Activated naive CD4-positive, alpha-beta T cell treated with anti-CD3 and anti-CD28 coated beads, Interleukin-2, amount 50 U/mL, for 24 hours (primary cell): ENCODE data around the gene PPM1G.
"Not testable (repeated sequence)": the region's sequence is repeated elsewhere in the genome, so short reads cannot be mapped to it uniquely, and the experiment has no call there.

Experiments used
- H3K27ac Mint-ChIP-seq: one replicate; pipeline ENCODE4 v1.8.0; 2021; ENCODE audit warnings: mild to moderate bottlenecking, mixed read lengths
- H3K27me3 Mint-ChIP-seq: one replicate; pipeline ENCODE4 v1.8.0; 2021; ENCODE audit warnings: mixed read lengths
- H3K36me3 Mint-ChIP-seq: one replicate; pipeline ENCODE4 v1.8.0; 2021; ENCODE audit warnings: mixed read lengths
- H3K4me1 Mint-ChIP-seq: one replicate; pipeline ENCODE4 v1.8.0; 2021; ENCODE audit warnings: mixed read lengths
- H3K4me3 Mint-ChIP-seq: one replicate; pipeline ENCODE4 v1.8.0; 2021; ENCODE audit warnings: mild to moderate bottlenecking, mixed read lengths
- H3K9me3 Mint-ChIP-seq: one replicate; pipeline ENCODE4 v1.8.0; 2021; ENCODE audit warnings: mixed read lengths

Gene PPM1G

DNA sequence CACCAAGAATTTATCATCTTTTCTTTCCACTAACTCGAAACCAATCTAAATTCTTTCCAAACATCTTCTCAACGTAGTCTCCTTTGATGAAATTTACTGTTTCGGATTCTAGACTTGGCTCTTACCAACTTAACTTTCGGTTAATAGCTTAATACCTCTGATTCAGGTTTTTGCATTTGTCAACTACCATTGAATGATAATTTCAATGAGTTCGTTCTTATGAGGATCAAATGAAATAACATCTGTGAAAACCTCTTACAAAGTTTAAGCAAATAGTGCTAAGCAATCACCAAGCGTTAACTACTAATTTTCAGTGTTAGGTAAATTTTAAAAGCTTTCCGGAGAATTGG, 18.4 kb upstream of the PPM1G start:
- peak overlapping the region; percentile 98 for H3K4me3 Mint-ChIP-seq
- H3K27ac Mint-ChIP-seq: peak overlapping the region; percentile 99
- peaks cover 34% of the 10 kb centered on the region for H3K4me1 Mint-ChIP-seq
- no peaks in the 10 kb centered on the region for H3K27me3 Mint-ChIP-seq
- H3K9me3 Mint-ChIP-seq: no peaks in the 10 kb centered on the region
- H3K36me3 Mint-ChIP-seq: peaks cover 2% of the 10 kb centered on the region

DNA sequence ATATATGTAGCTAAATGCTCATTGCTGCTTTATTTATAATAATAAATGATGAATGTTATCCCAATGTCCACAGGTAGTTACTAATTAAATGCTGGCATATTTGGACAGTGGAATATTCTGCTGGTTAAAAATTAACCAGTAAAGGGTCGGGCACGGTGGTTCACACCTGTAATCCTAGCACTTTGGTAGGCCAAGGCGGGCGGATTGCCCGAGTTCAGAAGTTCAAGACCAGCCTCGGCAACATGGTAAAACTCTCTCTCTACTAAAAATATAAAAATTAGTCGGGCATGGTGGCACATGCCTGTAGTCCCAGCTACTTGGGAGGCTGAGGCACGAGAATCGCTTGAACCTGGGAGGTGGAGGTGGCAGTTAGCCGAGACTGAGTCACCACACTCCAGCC, 15.6 kb upstream of the PPM1G start:
- peaks cover 12% of the 10 kb centered on the region for H3K4me1 Mint-ChIP-seq
- not testable (repeated sequence) for H3K27me3 Mint-ChIP-seq, H3K4me3 Mint-ChIP-seq

DNA sequence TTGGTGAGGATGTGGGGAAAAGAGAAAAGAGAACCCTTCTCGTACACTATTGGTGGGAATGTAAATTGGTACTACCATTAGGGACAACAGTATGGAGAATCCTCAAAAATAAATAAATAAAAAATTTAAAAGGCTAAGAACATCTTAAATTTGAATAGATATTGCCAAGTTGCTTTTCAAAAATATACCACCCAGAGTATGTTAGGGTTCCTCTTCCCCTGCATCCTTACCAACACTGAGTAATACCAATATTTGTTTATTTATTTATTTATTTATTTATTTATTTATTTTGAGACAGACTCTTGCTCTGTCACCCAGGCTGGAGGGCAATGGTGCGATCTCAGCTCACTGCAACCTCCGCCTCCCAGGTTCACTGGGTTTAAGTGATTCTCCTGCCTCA, 13.6 kb upstream of the PPM1G start:
- H3K4me1 Mint-ChIP-seq: peaks cover 5% of the 10 kb centered on the region
- no peaks in the 10 kb centered on the region for H3K36me3 Mint-ChIP-seq
- H3K4me3 Mint-ChIP-seq: no peak overlapping the region
- no peak overlapping the region for H3K27ac Mint-ChIP-seq
- H3K27me3 Mint-ChIP-seq: no peaks in the 10 kb centered on the region
- no peaks in the 10 kb centered on the region for H3K9me3 Mint-ChIP-seq

More for the DNA sequence above, 15.6 kb upstream of the PPM1G start:
- not testable (repeated sequence) for H3K27ac Mint-ChIP-seq, H3K36me3 Mint-ChIP-seq, H3K9me3 Mint-ChIP-seq

DNA sequence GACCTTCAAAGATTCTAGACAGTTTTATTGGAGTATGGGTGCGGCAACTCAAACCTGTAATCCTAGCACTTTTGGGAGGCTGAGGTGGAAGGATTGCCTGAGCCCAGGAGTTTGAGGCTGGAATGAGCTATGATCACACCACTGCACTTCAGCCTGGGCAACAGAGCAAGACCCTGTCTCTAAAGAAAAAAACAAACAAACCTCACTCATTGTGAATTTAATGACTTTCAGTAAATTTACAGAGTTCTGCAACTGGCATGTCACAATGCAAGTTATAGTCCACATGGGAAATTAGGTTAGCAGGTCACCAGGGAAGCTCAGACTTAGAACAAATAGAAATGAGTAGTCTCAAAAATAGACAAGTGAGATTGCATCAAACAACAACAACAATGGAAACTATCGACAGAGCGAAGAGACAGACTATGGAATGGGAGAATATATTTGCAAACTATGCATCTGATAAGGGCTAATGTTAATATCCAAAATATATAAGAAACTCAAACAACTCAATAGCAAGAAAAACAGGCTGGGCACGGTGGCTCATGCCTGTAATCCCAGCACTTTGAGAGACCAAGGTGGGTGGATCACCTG, 12.4 kb upstream of the PPM1G start:
- H3K4me3 Mint-ChIP-seq: no peak overlapping the region

DNA sequence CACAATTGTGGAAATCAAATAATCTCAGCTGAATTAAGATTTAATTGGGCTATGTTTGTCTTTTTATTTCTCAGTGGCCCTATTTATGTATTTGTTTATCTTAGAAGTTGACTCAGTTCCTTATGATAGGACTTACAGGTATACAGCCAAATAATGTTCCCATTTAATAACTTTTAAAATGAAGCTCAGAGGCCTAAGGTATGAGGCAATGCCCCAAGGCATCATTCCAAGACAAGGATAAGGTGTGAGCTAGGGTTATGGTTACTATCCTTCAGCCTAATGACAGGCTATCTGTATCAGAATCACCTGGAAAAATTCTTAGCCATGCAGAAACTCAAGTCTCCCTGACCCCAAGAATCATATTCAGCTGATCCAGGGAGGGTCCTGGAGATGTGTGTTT, 11.6 kb upstream of the PPM1G start:
- Mint-ChIP-seq H3K9me3 (no peaks in the 10 kb centered on the region), H3K27ac (no peak overlapping the region), H3K27me3 (no peaks in the 10 kb centered on the region), H3K4me3 (no peak overlapping the region), H3K36me3 (no peaks in the 10 kb centered on the region), H3K4me1 (no peaks in the 10 kb centered on the region)

More for the DNA sequence above, 12.4 kb upstream of the PPM1G start:
- no peaks in the 10 kb centered on the region for H3K9me3 Mint-ChIP-seq
- H3K27me3 Mint-ChIP-seq: no peaks in the 10 kb centered on the region
- no peaks in the 10 kb centered on the region for H3K4me1 Mint-ChIP-seq
- no peak overlapping the region for H3K27ac Mint-ChIP-seq
- no peaks in the 10 kb centered on the region for H3K36me3 Mint-ChIP-seq

DNA sequence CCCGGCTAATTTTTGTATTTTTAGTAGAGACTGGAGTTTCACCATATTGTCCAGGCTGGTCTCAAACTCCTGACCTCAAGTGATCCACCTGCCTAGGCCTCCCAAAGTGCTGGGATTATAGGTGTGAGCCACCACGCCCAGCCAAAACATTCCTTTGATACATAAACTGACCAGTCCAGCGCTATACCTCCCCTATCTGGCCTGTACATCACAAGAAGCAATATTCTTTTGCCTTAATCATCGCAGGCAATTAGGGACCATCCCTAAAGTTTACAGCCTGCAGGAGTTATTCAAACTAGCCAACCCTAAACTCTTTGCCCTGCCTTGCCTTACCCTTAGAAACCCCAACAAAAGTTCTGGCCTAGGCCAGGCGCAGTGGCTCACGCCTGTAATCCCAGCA, 6.8 kb upstream of the PPM1G start:
- no peaks in the 10 kb centered on the region for H3K36me3 Mint-ChIP-seq
- H3K4me3 Mint-ChIP-seq: no peak overlapping the region
- H3K4me1 Mint-ChIP-seq: peaks cover 3% of the 10 kb centered on the region
- peaks cover 2% of the 10 kb centered on the region for H3K27me3 Mint-ChIP-seq
- H3K27ac Mint-ChIP-seq: no peak overlapping the region
- H3K9me3 Mint-ChIP-seq: no peaks in the 10 kb centered on the region

DNA sequence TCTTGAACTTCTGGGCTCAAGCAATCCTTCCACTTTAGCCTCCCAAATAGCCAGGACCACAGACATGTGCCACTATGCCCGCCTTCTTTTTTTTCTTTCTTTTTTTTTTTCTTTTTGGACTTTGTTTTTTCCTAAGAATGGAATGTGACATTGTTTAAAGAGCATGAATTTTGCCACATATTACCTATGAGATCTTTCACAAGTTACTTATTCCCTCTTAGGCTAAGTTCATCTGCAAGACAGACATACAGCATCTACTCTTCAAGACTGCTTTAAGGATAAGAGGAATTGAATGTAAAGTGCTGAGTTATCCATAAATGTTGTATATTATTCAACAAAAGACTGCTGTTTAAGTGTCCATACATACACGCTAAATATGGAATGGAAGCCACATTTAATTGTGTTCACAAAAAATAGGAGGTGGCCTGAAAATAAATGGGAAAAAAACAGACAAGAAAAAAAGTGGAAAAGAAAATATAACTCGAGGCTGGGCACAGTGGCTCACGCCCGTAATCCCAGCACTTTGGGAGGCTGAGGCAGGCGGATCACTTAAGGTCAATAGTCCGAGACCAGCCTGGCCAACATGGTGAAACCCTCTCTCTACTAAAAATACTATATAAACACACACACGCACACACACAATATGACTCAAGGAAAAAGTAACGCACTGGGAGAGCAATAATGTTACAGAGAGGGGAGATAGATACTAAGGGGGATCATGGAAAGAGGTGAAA, 3.2 kb upstream of the PPM1G start:
- Mint-ChIP-seq H3K27me3 (peaks cover 2% of the 10 kb centered on the region), H3K4me3 (no peak overlapping the region), H3K4me1 (peaks cover 19% of the 10 kb centered on the region), H3K9me3 (no peaks in the 10 kb centered on the region), H3K36me3 (peaks cover 2% of the 10 kb centered on the region), H3K27ac (no peak overlapping the region)

DNA sequence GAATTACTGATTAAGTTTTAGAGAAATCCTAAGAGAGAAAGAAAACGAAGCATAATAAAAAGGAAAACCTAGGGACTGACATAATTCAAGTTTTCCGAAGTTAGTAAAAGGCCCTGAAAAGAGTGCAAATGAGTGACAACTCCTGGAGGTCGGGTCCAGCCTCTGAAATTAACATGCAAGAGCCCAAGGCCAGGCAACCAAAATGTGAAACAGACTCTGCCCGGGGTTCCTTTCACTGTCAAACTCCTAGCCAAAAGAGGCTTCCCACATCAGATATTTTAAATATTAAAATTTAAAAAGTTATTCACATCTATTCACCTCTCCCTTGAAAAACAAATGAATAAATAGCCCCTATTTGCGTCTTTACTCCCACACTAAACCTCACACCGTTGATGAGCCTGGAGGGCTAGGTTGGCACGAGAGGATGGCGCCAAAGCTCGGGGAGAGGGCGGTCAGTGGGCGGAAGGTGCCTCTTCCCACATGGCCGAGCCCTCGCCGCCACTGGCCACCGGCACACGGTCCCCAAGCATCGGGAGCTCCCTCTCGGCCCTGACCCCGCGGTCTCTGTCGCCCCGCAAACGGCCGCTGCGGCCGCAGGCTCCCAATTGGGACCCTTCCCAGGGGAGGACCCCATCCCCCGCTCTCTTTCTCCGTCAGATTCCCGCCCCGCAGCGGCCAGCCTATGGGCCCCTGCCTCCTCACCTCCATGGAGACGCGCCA, 630 bp downstream of the PPM1G start:
- Mint-ChIP-seq H3K9me3 (no peaks in the 10 kb centered on the region), H3K36me3 (peaks cover 6% of the 10 kb centered on the region), H3K4me1 (peaks cover 43% of the 10 kb centered on the region), H3K27ac (peak overlapping the region; percentile 89), H3K4me3 (peak overlapping the region; percentile 96), H3K27me3 (peaks cover 2% of the 10 kb centered on the region)

DNA sequence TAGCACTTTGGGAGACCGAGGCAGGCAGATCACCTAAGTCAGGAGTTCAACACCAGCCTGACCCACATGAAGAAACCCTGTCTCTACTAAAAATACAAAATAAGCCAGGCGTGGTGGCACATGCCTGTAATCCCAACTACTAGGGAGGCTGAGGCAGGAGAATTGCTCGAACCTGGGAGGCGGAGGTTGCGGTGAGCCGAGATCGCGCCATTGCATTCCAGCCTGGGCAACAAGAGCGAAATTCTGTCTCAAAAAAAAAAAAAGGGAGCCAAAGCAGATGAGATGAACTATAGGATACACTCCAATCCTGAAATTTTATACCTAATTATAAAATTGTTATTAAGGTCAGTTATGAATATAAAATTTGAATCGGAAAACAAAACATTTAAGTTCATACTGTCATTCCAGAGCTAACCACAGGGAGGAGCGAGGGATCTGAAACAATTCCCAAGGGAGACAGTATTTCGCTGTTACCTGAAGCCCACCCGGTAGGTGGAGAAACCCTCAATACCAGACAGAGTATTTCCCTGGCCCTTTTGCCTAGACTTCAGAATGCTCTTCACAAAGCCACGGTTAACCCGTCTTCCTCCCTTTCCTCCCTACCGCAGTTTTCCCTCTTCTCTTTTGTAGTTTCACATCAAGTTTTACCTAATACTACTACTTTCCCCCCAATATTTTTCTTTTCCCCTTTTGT, 1.4 kb downstream of the PPM1G start:
- H3K4me1 Mint-ChIP-seq: peaks cover 48% of the 10 kb centered on the region
- H3K27ac Mint-ChIP-seq: peak overlapping the region; percentile 89
- H3K27me3 Mint-ChIP-seq: peaks cover 2% of the 10 kb centered on the region
- H3K36me3 Mint-ChIP-seq: peaks cover 6% of the 10 kb centered on the region
- no peaks in the 10 kb centered on the region for H3K9me3 Mint-ChIP-seq
- peak overlapping the region; percentile 96 for H3K4me3 Mint-ChIP-seq

DNA sequence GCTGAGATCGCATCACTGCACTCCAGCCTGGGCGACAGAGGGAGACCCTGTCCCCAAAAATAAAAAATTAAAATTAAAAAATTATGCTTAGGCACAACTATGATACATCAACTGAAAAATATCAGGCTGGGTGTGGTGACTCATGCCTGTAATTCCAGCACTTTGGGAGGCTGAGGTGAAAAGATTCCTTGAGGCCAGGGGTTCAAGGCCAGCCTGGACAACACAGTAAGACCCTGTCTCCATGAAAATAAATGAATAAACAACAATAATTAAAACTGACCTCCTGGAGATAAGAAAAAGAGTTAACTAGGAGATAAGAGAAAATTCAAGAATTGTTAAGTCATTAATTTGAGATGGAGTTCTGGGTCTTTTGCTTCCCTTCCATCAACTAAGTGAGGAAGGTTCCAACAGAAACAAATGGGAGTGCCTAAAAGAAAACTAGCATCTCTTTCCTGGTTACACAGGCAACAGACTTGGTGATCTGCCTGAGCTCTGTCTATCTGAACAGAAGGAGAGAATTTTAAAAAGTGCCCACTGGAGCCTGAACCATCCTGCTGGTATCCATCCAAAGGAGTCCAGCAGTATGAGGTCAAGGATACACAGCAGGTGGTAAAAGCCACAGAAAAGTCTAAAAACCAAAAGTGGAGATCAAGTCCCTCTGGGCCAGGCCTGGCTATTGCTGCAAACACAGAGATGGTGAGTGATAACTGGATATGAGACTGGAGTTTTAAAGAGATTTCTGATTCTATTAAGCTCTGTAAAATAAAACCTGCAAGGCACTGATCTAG, 8.8 kb downstream of the PPM1G start:
- Mint-ChIP-seq H3K4me1 (peaks cover 51% of the 10 kb centered on the region), H3K4me3 (peak overlapping the region; percentile 27), H3K36me3 (peaks cover 9% of the 10 kb centered on the region), H3K9me3 (no peaks in the 10 kb centered on the region), H3K27me3 (no peaks in the 10 kb centered on the region), H3K27ac (peak overlapping the region; percentile 32)

DNA sequence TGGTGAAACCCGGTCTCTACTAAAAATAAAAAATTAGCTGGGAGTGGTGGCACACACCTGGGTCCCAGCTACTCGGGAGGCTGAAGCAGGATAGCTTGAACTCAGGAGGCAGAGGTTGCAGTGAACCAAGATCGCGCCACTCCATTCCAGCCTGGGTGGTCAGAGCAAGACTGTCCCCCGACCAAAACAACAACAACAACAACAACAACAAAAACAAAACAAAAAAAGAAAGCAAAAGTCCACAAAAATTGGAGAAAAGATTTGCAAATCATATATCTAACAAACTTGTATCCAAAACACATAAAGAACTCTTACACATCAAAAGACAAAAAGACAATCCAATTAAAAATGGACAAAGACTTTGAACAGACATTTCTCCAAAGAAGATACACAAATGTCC, 10.4 kb downstream of the PPM1G start:
- Mint-ChIP-seq H3K27me3 (no peaks in the 10 kb centered on the region), H3K9me3 (no peaks in the 10 kb centered on the region), H3K36me3 (peaks cover 10% of the 10 kb centered on the region), H3K4me1 (peaks cover 45% of the 10 kb centered on the region), H3K4me3 (peak overlapping the region; percentile 28), H3K27ac (no peak overlapping the region)

DNA sequence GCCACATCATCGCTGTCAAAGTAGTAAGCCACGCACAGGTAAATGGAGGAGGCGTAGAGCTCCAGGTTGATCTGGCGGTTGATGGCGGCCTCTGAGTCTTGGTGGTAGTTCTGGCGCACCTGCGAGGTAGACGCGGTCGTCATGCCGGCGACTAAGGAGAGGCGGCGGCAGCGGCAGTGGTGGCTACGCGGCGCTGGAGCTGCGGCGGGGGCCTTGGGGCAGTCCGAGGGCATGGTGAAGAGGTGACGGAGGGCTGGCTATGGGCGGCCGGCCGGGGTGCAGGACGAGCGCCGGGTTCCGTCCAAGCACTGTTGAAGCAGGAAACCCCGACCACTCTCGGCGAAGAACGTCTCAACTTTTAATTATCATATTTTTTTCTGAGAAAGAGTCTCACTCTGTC, 16.2 kb downstream of the PPM1G start:
- Mint-ChIP-seq H3K27ac (no peak overlapping the region), H3K4me1 (peaks cover 43% of the 10 kb centered on the region), H3K36me3 (peaks cover 12% of the 10 kb centered on the region), H3K4me3 (no peak overlapping the region), H3K27me3 (no peaks in the 10 kb centered on the region), H3K9me3 (no peaks in the 10 kb centered on the region)

DNA sequence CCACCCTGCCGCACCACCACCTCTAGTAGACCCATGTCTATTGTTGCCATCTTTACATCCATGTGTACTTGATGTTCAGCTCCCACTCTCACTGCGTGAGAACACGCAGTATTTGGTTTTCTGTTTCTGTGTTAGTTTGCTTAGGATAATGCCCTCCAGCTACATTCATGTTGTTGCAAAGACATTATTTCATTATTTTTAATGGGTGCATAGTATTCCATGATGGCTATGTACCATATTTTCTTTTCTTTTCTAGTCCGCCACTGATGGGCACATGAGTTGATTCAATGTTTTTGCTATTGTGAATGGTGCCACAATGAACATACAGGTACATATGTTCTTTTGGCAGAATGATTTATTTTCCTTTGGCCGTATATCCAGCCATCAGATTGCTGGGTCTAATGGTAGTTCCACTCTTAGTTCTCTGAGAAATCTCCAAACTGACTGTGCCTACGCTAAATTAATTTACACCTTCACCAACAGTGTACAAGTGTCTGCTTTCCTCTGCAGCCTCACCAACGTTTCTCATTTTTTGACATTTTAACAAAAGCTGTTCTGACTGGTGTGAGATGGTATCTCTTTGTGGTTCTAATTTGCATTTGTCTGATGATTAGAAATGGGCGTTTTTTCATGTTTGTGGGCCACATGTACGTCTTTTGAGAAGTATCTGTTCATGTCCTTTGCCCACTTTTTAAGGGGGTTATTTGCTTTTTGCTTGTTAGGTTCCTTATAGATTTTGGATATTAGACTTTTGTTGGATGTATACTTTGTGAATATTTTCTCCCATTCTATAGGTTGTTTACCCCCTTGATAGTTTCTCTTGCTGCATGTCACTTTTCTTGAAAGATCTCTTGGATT, 18.3 kb downstream of the PPM1G start:
- H3K9me3 Mint-ChIP-seq: no peaks in the 10 kb centered on the region
- H3K27ac Mint-ChIP-seq: peak overlapping the region; percentile 65
- H3K27me3 Mint-ChIP-seq: no peaks in the 10 kb centered on the region
- peak overlapping the region; percentile 65 for H3K4me3 Mint-ChIP-seq
- H3K4me1 Mint-ChIP-seq: peaks cover 32% of the 10 kb centered on the region
- peaks cover 12% of the 10 kb centered on the region for H3K36me3 Mint-ChIP-seq

DNA sequence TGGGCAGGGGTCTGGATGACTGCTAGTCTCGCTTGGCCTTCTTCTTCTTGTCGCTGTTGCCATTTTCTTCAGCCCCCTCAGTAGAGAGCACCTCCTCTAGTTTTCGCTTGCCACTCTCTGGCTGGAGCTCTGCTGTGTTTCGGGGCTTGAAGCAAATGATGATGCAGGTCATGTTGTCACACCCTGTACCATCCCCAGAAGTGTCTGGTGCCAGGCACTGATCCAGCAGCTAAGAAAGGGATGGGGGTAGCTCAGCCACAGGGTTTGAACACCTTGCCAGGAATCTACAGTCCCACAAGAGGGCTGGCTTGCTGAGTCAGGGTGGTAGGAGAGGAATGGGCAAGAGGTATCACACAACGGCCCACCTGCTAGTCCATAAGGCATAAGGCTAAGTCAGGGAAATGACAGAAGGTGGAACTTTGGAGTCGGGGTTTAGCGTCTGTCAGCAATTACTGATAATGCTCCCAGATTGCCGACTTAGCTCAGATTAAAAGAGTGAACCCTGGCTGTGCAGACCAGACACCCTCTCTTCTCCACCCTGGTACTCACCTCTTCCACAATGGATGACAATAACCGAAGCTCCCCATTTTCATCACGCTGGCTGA, 27.7 kb downstream of the PPM1G start:
- peaks cover 28% of the 10 kb centered on the region for H3K4me1 Mint-ChIP-seq
- peaks cover 14% of the 10 kb centered on the region for H3K36me3 Mint-ChIP-seq
- no peaks in the 10 kb centered on the region for H3K9me3 Mint-ChIP-seq
- H3K27ac Mint-ChIP-seq: peak overlapping the region; percentile 88
- H3K4me3 Mint-ChIP-seq: peak overlapping the region; percentile 93
- H3K27me3 Mint-ChIP-seq: no peaks in the 10 kb centered on the region
